ENCODE results near the gene SNX6. TPM values are rescaled to one million over a fixed set of nuclear protein-coding genes. Genes with fewer than 3 reads are reported as not detected.
"Not testable (repeated sequence)": the region's sequence is repeated elsewhere in the genome, so short reads cannot be mapped to it uniquely, and the experiment has no call there.

Gene SNX6
- polyA plus RNA-seq, 3 donors, result 46.7 to 115 (median 114) TPM

GRCh38 chr14:34660796-34661195 is 30.8 kb upstream of the SNX6 start:
- Histone ChIP-seq H3K9ac (ENCODE audit: insufficient read depth, low read length, poor library complexity, severe bottlenecking) (no peak overlapping the region), H4K20me1 (ENCODE audit: insufficient read depth, low read length) (no peaks in the 10 kb centered on the region), H3K79me2 (ENCODE audit: insufficient read depth, low read length) (no peaks in the 10 kb centered on the region), H2AFZ (ENCODE audit: insufficient read depth, low read depth, low read length, poor library complexity, severe bottlenecking) (no peak overlapping the region), H3K36me3 (replicated peaks in 1 of 2; ENCODE audit: control insufficient read depth in 1 of 2, insufficient read depth in 2 of 2, low read length in 2 of 2) (no peaks in the 10 kb centered on the region), H3K27ac (ENCODE audit: low read depth in 1 of 2, low read length in 2 of 2) (no peak overlapping the region), H3K27me3 (ENCODE audit: control insufficient read depth in 2 of 2, insufficient read depth in 2 of 2, low read length in 2 of 2) (no peaks in the 10 kb centered on the region), H3K4me1 (ENCODE audit: control insufficient read depth in 1 of 2, insufficient read depth in 2 of 2, low read length in 2 of 2) (peaks cover 0 to 2% of the 10 kb centered on the region in 2 donors), H3K9me3 (replicated peaks in 1 of 2; ENCODE audit: control insufficient read depth in 1 of 2, insufficient read depth in 1 of 2, low read length in 2 of 2) (peaks cover 0 to 3% of the 10 kb centered on the region in 2 donors), H3K4me3 (replicated peaks in 1 of 3; ENCODE audit: low read depth in 2 of 3, low read length in 3 of 3) (no peak overlapping the region), H3K4me2 (replicated peaks; ENCODE audit: extremely low read depth, low read length, poor library complexity, severe bottlenecking) (no peak overlapping the region)
- Mint-ChIP-seq H3K27me3 (ENCODE audit: low read depth in 3 of 3) (peaks cover 0 to 3% (median 0%) of the 10 kb centered on the region in 3 donors), H3K4me1 (no peaks in the 10 kb centered on the region), H3K27ac (no peak overlapping the region), H3K4me3 (no peak overlapping the region), H3K36me3 (no peaks in the 10 kb centered on the region), H3K9me3 (peaks cover 2 to 8% (median 6%) of the 10 kb centered on the region in 7 donors)
- no peak for DNase-seq
- intact Hi-C loops (cut with micrococcal nuclease), result no loop called here
- TF ChIP-seq CTCF (IDR thresholded peaks at IDR 0.05), result no peak

GRCh38 chr14:34655959-34656358 is 26.0 kb upstream of the SNX6 start:
- no peak for TF ChIP-seq CTCF (IDR thresholded peaks at IDR 0.05)
- Histone ChIP-seq H3K4me3 (replicated peaks in 1 of 3; ENCODE audit: low read depth in 2 of 3, low read length in 3 of 3) (no peak overlapping the region), H3K27ac (ENCODE audit: low read depth in 1 of 2, low read length in 2 of 2) (no peak overlapping the region), H4K20me1 (ENCODE audit: insufficient read depth, low read length) (no peaks in the 10 kb centered on the region), H3K9ac (ENCODE audit: insufficient read depth, low read length, poor library complexity, severe bottlenecking) (no peak overlapping the region), H3K79me2 (ENCODE audit: insufficient read depth, low read length) (no peaks in the 10 kb centered on the region), H2AFZ (ENCODE audit: insufficient read depth, low read depth, low read length, poor library complexity, severe bottlenecking) (no peak overlapping the region), H3K4me1 (ENCODE audit: control insufficient read depth in 1 of 2, insufficient read depth in 2 of 2, low read length in 2 of 2) (no peaks in the 10 kb centered on the region), H3K4me2 (replicated peaks; ENCODE audit: extremely low read depth, low read length, poor library complexity, severe bottlenecking) (no peak overlapping the region), H3K9me3 (replicated peaks in 1 of 2; ENCODE audit: control insufficient read depth in 1 of 2, insufficient read depth in 1 of 2, low read length in 2 of 2) (no peaks in the 10 kb centered on the region), H3K27me3 (ENCODE audit: control insufficient read depth in 2 of 2, insufficient read depth in 2 of 2, low read length in 2 of 2) (no peaks in the 10 kb centered on the region), H3K36me3 (replicated peaks in 1 of 2; ENCODE audit: control insufficient read depth in 1 of 2, insufficient read depth in 2 of 2, low read length in 2 of 2) (no peaks in the 10 kb centered on the region)
- no peak for DNase-seq
- no peak overlapping the region for H3K4me3 Mint-ChIP-seq
- WGBS (ENCODE audit: insufficient coverage), result 100% methylated on average over 1 of the region's 1 CpG
- peaks cover 0 to 3% (median 0%) of the 10 kb centered on the region in 3 donors for H3K27me3 Mint-ChIP-seq (ENCODE audit: low read depth in 3 of 3)
- no peak overlapping the region for H3K27ac Mint-ChIP-seq
- intact Hi-C loops (cut with micrococcal nuclease), result no loop called here
- peaks cover 0 to 4% (median under 1%) of the 10 kb centered on the region in 7 donors for H3K9me3 Mint-ChIP-seq
- no peaks in the 10 kb centered on the region for H3K4me1 Mint-ChIP-seq
- H3K36me3 Mint-ChIP-seq, result no peaks in the 10 kb centered on the region

- WGBS (ENCODE audit: insufficient coverage), result 100% methylated on average over 2 of the region's 2 CpGs
- H3K4me3 Mint-ChIP-seq; H3K4me3 ChIP-seq (replicated peaks in 1 of 3; ENCODE audit: low read depth in 2 of 3, low read length in 3 of 3); H3K36me3 ChIP-seq (replicated peaks in 1 of 2; ENCODE audit: control insufficient read depth in 1 of 2, insufficient read depth in 2 of 2, low read length in 2 of 2); H3K4me1 ChIP-seq (ENCODE audit: control insufficient read depth in 1 of 2, insufficient read depth in 2 of 2, low read length in 2 of 2); H3K9ac ChIP-seq (ENCODE audit: insufficient read depth, low read length, poor library complexity, severe bottlenecking); H3K4me2 ChIP-seq (replicated peaks; ENCODE audit: extremely low read depth, low read length, poor library complexity, severe bottlenecking); H3K36me3 Mint-ChIP-seq; H3K27ac ChIP-seq (ENCODE audit: low read depth in 1 of 2, low read length in 2 of 2); H3K9me3 ChIP-seq (replicated peaks in 1 of 2; ENCODE audit: control insufficient read depth in 1 of 2, insufficient read depth in 1 of 2, low read length in 2 of 2); H2AFZ ChIP-seq (ENCODE audit: insufficient read depth, low read depth, low read length, poor library complexity, severe bottlenecking); H4K20me1 ChIP-seq (ENCODE audit: insufficient read depth, low read length); H3K9me3 Mint-ChIP-seq; H3K4me1 Mint-ChIP-seq; H3K79me2 ChIP-seq (ENCODE audit: insufficient read depth, low read length); DNase-seq; intact Hi-C loops (cut with micrococcal nuclease); H3K27ac Mint-ChIP-seq; H3K27me3 Mint-ChIP-seq (ENCODE audit: low read depth in 3 of 3); H3K27me3 ChIP-seq (ENCODE audit: control insufficient read depth in 2 of 2, insufficient read depth in 2 of 2, low read length in 2 of 2): not testable (repeated sequence)
These were observed 23.1 kb upstream of the SNX6 start for GRCh38 chr14:34653073-34653472.

GRCh38 chr14:34652348-34652747 is 22.4 kb upstream of the SNX6 start:
- not testable (repeated sequence) for H2AFZ ChIP-seq (ENCODE audit: insufficient read depth, low read depth, low read length, poor library complexity, severe bottlenecking)

More at GRCh38 chr14:34652348-34652747, 22.4 kb upstream of the SNX6 start:
- H3K36me3 Mint-ChIP-seq; H3K36me3 ChIP-seq (replicated peaks in 1 of 2; ENCODE audit: control insufficient read depth in 1 of 2, insufficient read depth in 2 of 2, low read length in 2 of 2); H3K9me3 Mint-ChIP-seq; H3K4me1 Mint-ChIP-seq; H3K27ac Mint-ChIP-seq; H3K27ac ChIP-seq (ENCODE audit: low read depth in 1 of 2, low read length in 2 of 2); DNase-seq; H3K4me2 ChIP-seq (replicated peaks; ENCODE audit: extremely low read depth, low read length, poor library complexity, severe bottlenecking); H3K27me3 ChIP-seq (ENCODE audit: control insufficient read depth in 2 of 2, insufficient read depth in 2 of 2, low read length in 2 of 2); H3K4me1 ChIP-seq (ENCODE audit: control insufficient read depth in 1 of 2, insufficient read depth in 2 of 2, low read length in 2 of 2); H3K9me3 ChIP-seq (replicated peaks in 1 of 2; ENCODE audit: control insufficient read depth in 1 of 2, insufficient read depth in 1 of 2, low read length in 2 of 2); H3K79me2 ChIP-seq (ENCODE audit: insufficient read depth, low read length); H3K27me3 Mint-ChIP-seq (ENCODE audit: low read depth in 3 of 3); H3K4me3 Mint-ChIP-seq; H3K9ac ChIP-seq (ENCODE audit: insufficient read depth, low read length, poor library complexity, severe bottlenecking); H4K20me1 ChIP-seq (ENCODE audit: insufficient read depth, low read length); H3K4me3 ChIP-seq (replicated peaks in 1 of 3; ENCODE audit: low read depth in 2 of 3, low read length in 3 of 3); intact Hi-C loops (cut with micrococcal nuclease): not testable (repeated sequence)
- WGBS (ENCODE audit: insufficient coverage), result no CpG with 5 or more reads among the region's 1 CpG
